DND-41 (cell line): ENCODE measurements around the gene AGPAT3.

ENCODE experiments used
- ATAC-seq: fragments of 200-7000 bp; cut with Tn5 transposase; 3 replicates; pipeline ENCODE4 v1.9.1; 2021; ENCODE audit warnings: low read depth; ENCODE audit not compliant: insufficient read depth
- DNase-seq: peaks from one replicate; pipeline ENCODE4 v3.0.0-alpha.2; 2020
- H2AFZ ChIP-seq: 2 replicates; pipeline ENCODE4 v1.6.0; 2012; ENCODE audit warnings: low read depth, low read length
- H3K27ac ChIP-seq: 2 replicates; pipeline ENCODE4 v1.5.1; 2012; ENCODE audit warnings: low read length, inconsistent platforms
- H3K27me3 ChIP-seq: fragments of 200-600 bp; sonication (generic); 2 replicates; pipeline ENCODE4 v1.6.0; 2012; ENCODE audit warnings: low read length, mild to moderate bottlenecking, inconsistent platforms; ENCODE audit not compliant: insufficient read depth, poor library complexity
- H3K36me3 ChIP-seq: 2 replicates; pipeline ENCODE4 v1.5.1; 2012; ENCODE audit warnings: low read length, inconsistent platforms; ENCODE audit not compliant: insufficient read depth
- H3K4me1 ChIP-seq: 2 replicates; pipeline ENCODE4 v1.5.1; 2012; ENCODE audit warnings: mild to moderate bottlenecking, low read length; ENCODE audit not compliant: insufficient read depth
- H3K4me2 ChIP-seq: 2 replicates; pipeline ENCODE4 v1.6.0; 2012; ENCODE audit warnings: mild to moderate bottlenecking, moderate library complexity, low read length, inconsistent platforms; ENCODE audit not compliant: insufficient read depth
- H3K4me3 ChIP-seq, 2 experiments: fragments of 200-600 bp in 1 of 2; shearing (Covaris generic) in 1 of 2; 2 replicates each; pipeline ENCODE4 v1.5.1; 2012 to 2016; ENCODE audit warnings: inconsistent platforms in 2 of 2, low read length in 2 of 2, mild to moderate bottlenecking in 2 of 2, low read depth in 1 of 2, moderate library complexity in 1 of 2
- H3K79me2 ChIP-seq: 2 replicates; pipeline ENCODE4 v1.6.0; 2012; ENCODE audit warnings: low read length, inconsistent platforms; ENCODE audit not compliant: insufficient read depth
- H3K9ac ChIP-seq: 2 replicates; pipeline ENCODE4 v1.6.0; 2012; ENCODE audit warnings: low read depth, mild to moderate bottlenecking, inconsistent platforms, low read length, moderate library complexity
- H3K9me3 ChIP-seq: 2 replicates; pipeline ENCODE4 v1.5.1; 2012; ENCODE audit warnings: low read length, moderate library complexity, mild to moderate bottlenecking, inconsistent platforms; ENCODE audit not compliant: insufficient read depth, severe bottlenecking
- H4K20me1 ChIP-seq: 2 replicates; pipeline ENCODE4 v1.6.0; 2012; ENCODE audit warnings: low read length; ENCODE audit not compliant: insufficient read depth
- CTCF ChIP-seq: IDR thresholded peaks from 2 replicates; pipeline ENCODE4 v1.5.1; 2012; ENCODE audit warnings: borderline replicate concordance, low read length, moderate library complexity, mild to moderate bottlenecking; ENCODE audit not compliant: poor library complexity, severe bottlenecking; ENCODE audit errors: extremely low read depth
- EZH2 ChIP-seq: IDR thresholded peaks from 3 replicates; pipeline ENCODE4 v1.6.1; 2012; ENCODE audit warnings: borderline replicate concordance, low read depth, mild to moderate bottlenecking, moderate library complexity, low read length, inconsistent platforms; ENCODE audit not compliant: severe bottlenecking

AGPAT3 gene

GRCh38 chr21:43985690-43986251 is 120.7 kb downstream of the AGPAT3 start:
- no peaks in the 10 kb centered on the region for H3K4me1 ChIP-seq
- DNase-seq: no peak
- H3K27ac ChIP-seq: no peak overlapping the region
- H2AFZ ChIP-seq: no peak overlapping the region
- H3K4me3 ChIP-seq: no peak overlapping the region
- H3K9ac ChIP-seq: no peak overlapping the region
- no peaks in the 10 kb centered on the region for H3K27me3 ChIP-seq
- peaks cover 18% of the 10 kb centered on the region for H4K20me1 ChIP-seq
- H3K4me2 ChIP-seq: no peak overlapping the region
- no peaks in the 10 kb centered on the region for H3K79me2 ChIP-seq
- peaks cover 19% of the 10 kb centered on the region for H3K36me3 ChIP-seq
- no peaks in the 10 kb centered on the region for H3K9me3 ChIP-seq
- ATAC-seq: 0 out of 3 replicates have a peak, but pooled peaks have one; percentile 9
- no peak for TF ChIP-seq EZH2
- no peak for TF ChIP-seq CTCF

DNA sequence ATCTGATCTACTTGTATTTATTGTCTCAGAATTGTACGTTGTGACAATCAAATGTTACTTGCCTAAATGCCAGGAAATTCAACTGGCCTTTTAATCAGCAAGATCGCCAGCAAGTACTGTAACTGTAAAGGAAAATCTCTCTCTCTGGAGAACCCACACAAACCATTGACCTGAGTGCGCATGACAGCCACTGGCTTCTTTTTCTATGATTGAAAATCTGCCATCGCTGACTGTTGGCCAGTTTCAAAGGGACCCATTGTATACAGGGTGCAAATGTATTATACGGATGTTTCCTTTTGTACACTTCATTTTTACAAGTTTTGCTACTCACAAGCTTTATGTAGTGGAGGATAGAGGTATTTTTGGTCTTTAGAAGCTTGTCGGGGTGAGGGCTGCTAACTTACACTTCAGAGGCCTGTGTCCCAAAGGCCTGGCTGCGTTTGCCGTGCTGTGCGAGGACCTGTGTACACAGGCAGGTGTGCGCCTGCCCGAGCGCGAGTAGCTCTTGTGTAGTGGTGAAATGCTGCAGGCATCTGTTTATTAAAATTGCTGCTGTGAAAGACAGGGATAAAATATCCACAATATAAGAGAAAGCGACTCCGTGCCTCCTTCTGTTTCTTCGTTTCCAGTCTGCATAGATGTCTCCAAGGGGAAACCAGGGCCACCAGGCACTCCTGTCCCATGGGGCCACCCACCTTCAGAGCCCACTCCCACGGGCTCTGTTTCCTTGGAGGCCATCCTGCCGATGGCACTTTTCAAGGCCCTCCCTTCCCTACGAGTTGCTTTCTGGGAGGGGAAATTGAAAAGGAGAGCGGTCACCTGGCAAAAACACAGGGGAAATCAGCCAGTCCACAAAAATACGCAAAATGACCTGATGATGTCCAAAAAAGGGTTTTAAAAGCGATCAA is 121.8 kb downstream of the AGPAT3 start:
- Histone ChIP-seq H3K4me2 (no peak overlapping the region), H3K4me1 (no peaks in the 10 kb centered on the region), H3K27me3 (no peaks in the 10 kb centered on the region), H3K79me2 (no peaks in the 10 kb centered on the region), H3K36me3 (peaks cover 8% of the 10 kb centered on the region), H3K27ac (no peak overlapping the region), H3K9ac (no peak overlapping the region), H3K4me3 (no peak overlapping the region), H3K9me3 (no peaks in the 10 kb centered on the region), H2AFZ (no peak overlapping the region), H4K20me1 (peaks cover 18% of the 10 kb centered on the region)
- DNase-seq: no peak
- TF ChIP-seq EZH2 (no peak), CTCF (no peak)
- no peak for ATAC-seq

DNA sequence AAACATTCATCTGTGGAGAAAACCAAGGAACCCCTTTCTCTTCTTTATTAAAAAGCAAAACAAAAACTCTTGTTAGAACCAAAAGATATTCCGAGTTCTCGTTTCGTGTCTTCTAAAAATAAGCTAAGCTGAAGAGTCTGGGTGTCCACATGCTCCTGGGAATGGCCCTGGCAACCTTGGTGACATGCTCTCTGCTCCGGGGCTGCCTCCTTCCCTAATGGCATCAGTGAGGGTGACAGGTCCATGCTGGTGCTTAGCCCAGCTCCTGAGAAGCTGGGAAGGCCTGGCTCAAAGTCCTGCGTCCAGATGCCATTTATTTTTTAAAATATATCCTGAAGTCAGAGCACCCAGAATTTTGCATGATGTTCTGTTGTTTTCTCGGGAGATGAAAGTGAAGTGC is 122.5 kb downstream of the AGPAT3 start:
- no peaks in the 10 kb centered on the region for H3K27me3 ChIP-seq
- no peak overlapping the region for H3K27ac ChIP-seq
- ATAC-seq (no peak), DNase-seq (no peak)
- H4K20me1 ChIP-seq: peaks cover 18% of the 10 kb centered on the region
- no peak overlapping the region for H3K4me3 ChIP-seq
- TF ChIP-seq CTCF (no peak), EZH2 (no peak)
- no peak overlapping the region for H3K4me2 ChIP-seq
- H3K79me2 ChIP-seq: no peaks in the 10 kb centered on the region
- H3K4me1 ChIP-seq: no peaks in the 10 kb centered on the region
- peaks cover 1% of the 10 kb centered on the region; the same call in 1 of the 2 replicates for H3K36me3 ChIP-seq
- H3K9ac ChIP-seq: no peak overlapping the region
- no peak overlapping the region for H2AFZ ChIP-seq
- H3K9me3 ChIP-seq: no peaks in the 10 kb centered on the region
